SK-N-SH (cell line): Measurements from ENCODE around the gene TDRD12. TPM values are rescaled to one million over a fixed set of nuclear protein-coding genes. Genes with fewer than 3 reads are reported as not detected.
"Not testable (repeated sequence)": the region's sequence is repeated elsewhere in the genome, so short reads cannot be mapped to it uniquely, and the experiment has no call there.

Source experiments
- CTCF ChIA-PET: fragments of 300-600, 350-600 bp; formaldehyde crosslinking; extraction: SDS; loops from one replicate; lab custom pipeline; 2021; lab: Yijun Ruan, JAX
- POLR2A ChIA-PET: fragments of 350-600 bp; sonication (Branson Sonifier 250); formaldehyde crosslinking; extraction: SDS; loops from one replicate; lab custom pipeline; 2020; ENCODE audit warnings: antibody characterized with exemption, inconsistent platforms; lab: Yijun Ruan, JAX
- DNase-seq: peaks from one replicate; pipeline ENCODE4 v3.0.0; 2012
- H2AFZ ChIP-seq: fragments of 200-600 bp; sonication (generic); 2 replicates; pipeline ENCODE4 v1.8.1; 2016; ENCODE audit warnings: antibody characterized with exemption, mild to moderate bottlenecking, low read depth
- H3F3A ChIP-seq: fragments of 200-600 bp; sonication (generic); replicated peaks from 2 replicates; pipeline ENCODE3; 2016; ENCODE audit warnings: antibody characterized with exemption, mild to moderate bottlenecking; ENCODE audit not compliant: insufficient read depth
- H3K27ac ChIP-seq, 2 experiments: fragments of 200-500 bp in 1 of 2; fragments of 200-600 bp in 1 of 2; sonication (Bioruptor generic) in 1 of 2; sonication (generic), shearing (Covaris generic) in 1 of 2; 2 replicates each; pipeline versions ENCODE4 v1.5.1 to v1.6.1; 2014 to 2016; ENCODE audit warnings: low read depth in 2 of 2, inconsistent platforms in 1 of 2, low read length in 1 of 2, mild to moderate bottlenecking in 1 of 2, mixed read lengths in 1 of 2
- H3K27me3 ChIP-seq: fragments of 200-600 bp; sonication (generic), shearing (Covaris generic); 2 replicates; pipeline ENCODE4 v1.6.1; 2016; ENCODE audit warnings: mixed run types; ENCODE audit not compliant: insufficient read depth
- H3K36me3 ChIP-seq, 2 experiments: fragments of 200-500 bp in 1 of 2; fragments of 200-600 bp in 1 of 2; sonication (Bioruptor generic) in 1 of 2; sonication (generic) in 1 of 2; replicated peaks in 1 of 2; 2 replicates each; pipeline versions ENCODE3 to v1.5.1; 2014 to 2016; ENCODE audit warnings: low read length in 1 of 2, mild to moderate bottlenecking in 1 of 2; ENCODE audit not compliant: insufficient read depth in 2 of 2, control insufficient read depth in 1 of 2
- H3K4me1 ChIP-seq, 2 experiments: fragments of 200-500 bp in 1 of 2; fragments of 200-600 bp in 1 of 2; sonication (Bioruptor generic) in 1 of 2; sonication (generic), shearing (Covaris generic) in 1 of 2; 2 replicates each; pipeline versions ENCODE4 v1.5.1 to v1.6.1; 2014 to 2016; ENCODE audit warnings: low read depth in 1 of 2, low read length in 1 of 2, mixed run types in 1 of 2; ENCODE audit not compliant: insufficient read depth in 2 of 2, control insufficient read depth in 1 of 2
- H3K4me2 ChIP-seq: fragments of 200-600 bp; sonication (generic), shearing (Covaris generic); 2 replicates; pipeline ENCODE4 v1.6.1; 2017; ENCODE audit warnings: mixed run types
- H3K4me3 ChIP-seq, 2 experiments: fragments of 200-500 bp in 1 of 2; fragments of 200-600 bp in 1 of 2; sonication (Bioruptor generic) in 1 of 2; sonication (generic), shearing (Covaris generic) in 1 of 2; 2 replicates each; pipeline versions ENCODE4 v1.5.1 to v1.8.1; 2014 to 2016; ENCODE audit warnings: low read depth in 2 of 2, inconsistent platforms in 1 of 2, low read length in 1 of 2, mild to moderate bottlenecking in 1 of 2, mixed read lengths in 1 of 2, moderate library complexity in 1 of 2
- H3K79me2 ChIP-seq: fragments of 200-600 bp; sonication (generic); 2 replicates; pipeline ENCODE4 v1.8.1; 2017; ENCODE audit warnings: mild to moderate bottlenecking; ENCODE audit not compliant: insufficient read depth
- H3K9ac ChIP-seq: fragments of 200-600 bp; sonication (generic); 2 replicates; pipeline ENCODE4 v1.6.1; 2017; ENCODE audit warnings: mixed run types
- H3K9me2 ChIP-seq: fragments of 200-600 bp; sonication (generic); 2 replicates; pipeline ENCODE4 v1.6.1; 2017; ENCODE audit warnings: mixed run types
- H3K9me3 ChIP-seq: fragments of 200-600 bp; sonication (generic); 2 replicates; pipeline ENCODE4 v1.6.1; 2017; ENCODE audit warnings: mixed run types, mild to moderate bottlenecking, moderate library complexity
- H4K20me1 ChIP-seq: fragments of 200-600 bp; sonication (generic); 2 replicates; pipeline ENCODE4 v1.6.1; 2017; ENCODE audit warnings: mild to moderate bottlenecking, mixed run types; ENCODE audit not compliant: insufficient read depth
- CHD2 ChIP-seq: fragments of 150-350 bp; IDR thresholded peaks from 2 replicates; pipeline ENCODE4 v1.6.1; 2018; ENCODE audit warnings: low read length; ENCODE audit not compliant: partially characterized antibody
- ELF1 ChIP-seq: IDR thresholded peaks from 2 replicates; pipeline ENCODE4 v1.4.0; 2012
- EP300 ChIP-seq, 2 experiments: IDR thresholded peaks; 2 replicates each; pipeline versions ENCODE4 v1.4.0 to v1.6.1; 2012; ENCODE audit warnings: borderline replicate concordance in 1 of 2, low read depth in 1 of 2, low read length in 1 of 2
- EZH2phosphoT487 ChIP-seq: fragments of 200-600 bp; sonication (generic); IDR thresholded peaks from 2 replicates; pipeline ENCODE4 v1.6.1; 2017; ENCODE audit warnings: low read depth, mixed run types, mild to moderate bottlenecking, antibody characterized with exemption, moderate library complexity, borderline replicate concordance
- FOXM1 ChIP-seq: IDR thresholded peaks from 2 replicates; pipeline ENCODE4 v1.4.0; 2012; ENCODE audit warnings: low read depth, mild to moderate bottlenecking
- GABPA ChIP-seq: IDR thresholded peaks from 2 replicates; pipeline ENCODE4 v1.4.0; 2012; ENCODE audit warnings: low read depth, mild to moderate bottlenecking
- GATA2 ChIP-seq: sonication (generic); formaldehyde crosslinking; IDR thresholded peaks from 2 replicates; pipeline ENCODE4 v1.5.0; 2020; ENCODE audit warnings: mild to moderate bottlenecking, missing genetic modification reagents
- IRF3 ChIP-seq: fragments of 150-350 bp; IDR thresholded peaks from 2 replicates; pipeline ENCODE4 v1.6.1; 2016; ENCODE audit warnings: mild to moderate bottlenecking, low read depth, low read length
- NRF1 ChIP-seq: IDR thresholded peaks from 2 replicates; pipeline ENCODE4 v1.6.1; 2012; ENCODE audit warnings: low read depth, mild to moderate bottlenecking, low read length
- PBX3 ChIP-seq: IDR thresholded peaks from 2 replicates; pipeline ENCODE4; 2012
- USF1 ChIP-seq: IDR thresholded peaks from 2 replicates; pipeline ENCODE4 v1.4.0; 2012; ENCODE audit warnings: low read depth, borderline replicate concordance
- USF2 ChIP-seq: fragments of 150-350 bp; IDR thresholded peaks from 2 replicates; pipeline ENCODE4 v1.6.1; 2017; ENCODE audit warnings: antibody characterized with exemption, low read length, low read depth, borderline replicate concordance
- YY1 ChIP-seq: IDR thresholded peaks from 2 replicates; pipeline ENCODE4 v1.4.0; 2012; ENCODE audit warnings: low read depth, mild to moderate bottlenecking
- ZBTB33 ChIP-seq: IDR thresholded peaks from 2 replicates; pipeline ENCODE4 v1.4.0; 2012; ENCODE audit warnings: low read depth, borderline replicate concordance
- WGBS: methylation state at CpG from one replicate; pipeline ENCODE4 v1.1.6; 2017; ENCODE audit warnings: low lambda C conversion rate; 5-methylcytosine and 5-hydroxymethylcytosine counted together
- polyA plus RNA-seq, 3 experiments: library from polyadenylated mRNA; depleted of rRNA; stranded (reverse); fragments of >200 nt; gene quantifications; 2 replicates each; pipeline ENCODE4 v1.2.3, GENCODE V29; 2012

TDRD12 gene
- polyA plus RNA-seq, 1 of the 3 experiments (the other 2 are of a cell fraction), result 0.05 TPM

- H3K4me3 ChIP-seq, result no peak overlapping the region
- POLR2A ChIA-PET, result no interaction called here
- CTCF ChIA-PET, result no interaction called here
- no peaks in the 10 kb centered on the region for H4K20me1 ChIP-seq
- WGBS, result 85% methylated on average over 16 of the region's 18 CpGs
- H3K79me2 ChIP-seq, result no peaks in the 10 kb centered on the region
- no peaks in the 10 kb centered on the region for H3K9me2 ChIP-seq
- H3K9me3 ChIP-seq, result no peaks in the 10 kb centered on the region
- peaks cover 6% of the 10 kb centered on the region for H3F3A ChIP-seq
- H3K4me1 ChIP-seq, result 0 out of 4 replicates have a peak, but pooled peaks cover 0 to 6% of the 10 kb centered on the region in 2 experiments
- no peaks in the 10 kb centered on the region for H3K27me3 ChIP-seq
- H3K27ac ChIP-seq, result no peak overlapping the region
- H2AFZ ChIP-seq, result no peak overlapping the region
- TF ChIP-seq GATA2 (CRISPR knock-in tag) (no peak), IRF3 (no peak), EZH2phosphoT487 (no peak), USF1 (no peak), CHD2 (no peak), ELF1 (no peak), GABPA (no peak), USF2 (no peak), PBX3 (no peak), NRF1 (no peak), EP300 (IDR thresholded peaks at IDR 0.05; ENCODE audit: borderline replicate concordance in 1 of 2, low read depth in 1 of 2, low read length in 1 of 2) (no peak), FOXM1 (no peak), ZBTB33 (no peak), YY1 (no peak)
- no peak for DNase-seq
- no peak overlapping the region for H3K9ac ChIP-seq
- no peak overlapping the region for H3K4me2 ChIP-seq
- no peaks in the 10 kb centered on the region for H3K36me3 ChIP-seq
Measured at GRCh38 chr19:32744555-32745325, 25.2 kb downstream of the TDRD12 start.

GRCh38 chr19:32745594-32746251, 26.2 kb downstream of the TDRD12 start:
- H2AFZ ChIP-seq, H3K9ac ChIP-seq, DNase-seq, CTCF ChIA-PET, H3K79me2 ChIP-seq, H3F3A ChIP-seq, H3K27ac ChIP-seq, H3K9me2 ChIP-seq, H3K4me2 ChIP-seq, H3K27me3 ChIP-seq, POLR2A ChIA-PET, H3K9me3 ChIP-seq, H4K20me1 ChIP-seq, H3K4me3 ChIP-seq, H3K36me3 ChIP-seq, H3K4me1 ChIP-seq: not testable (repeated sequence)
- WGBS, result 40% methylated on average over 2 of the region's 2 CpGs

GRCh38 chr19:32746631-32747196, 27.1 kb downstream of the TDRD12 start:
- H3K9me3 ChIP-seq, H3K9me2 ChIP-seq, H3K27me3 ChIP-seq, H3K4me1 ChIP-seq, H2AFZ ChIP-seq, H3K9ac ChIP-seq, H3F3A ChIP-seq, H4K20me1 ChIP-seq, H3K36me3 ChIP-seq, H3K4me2 ChIP-seq, H3K27ac ChIP-seq, DNase-seq, POLR2A ChIA-PET, H3K79me2 ChIP-seq, H3K4me3 ChIP-seq: not testable (repeated sequence)
- WGBS, result 29% methylated on average over 2 of the region's 2 CpGs
- CTCF ChIA-PET, result interaction anchor here (2.3 kb wide), 1 partner anchor 13 kb away, joined by 6 read pairs; no protein-coding TSS in a partner anchor
